GM19239 (cell line): ENCODE data around the gene ZP3.
"Not testable (repeated sequence)": the region's sequence is repeated elsewhere in the genome, so short reads cannot be mapped to it uniquely, and the experiment has no call there.

Experiments used
- DNase-seq: peaks from one replicate; pipeline ENCODE4 v3.0.0; 2011; ENCODE audit warnings: low spot score; ENCODE audit not compliant: insufficient read length
- FAIRE-seq: peaks from 2 replicates; lab custom pipeline; 2011; peaks lifted over from hg19 to GRCh38; lab: Jason Lieb, UNC

Gene ZP3

DNA sequence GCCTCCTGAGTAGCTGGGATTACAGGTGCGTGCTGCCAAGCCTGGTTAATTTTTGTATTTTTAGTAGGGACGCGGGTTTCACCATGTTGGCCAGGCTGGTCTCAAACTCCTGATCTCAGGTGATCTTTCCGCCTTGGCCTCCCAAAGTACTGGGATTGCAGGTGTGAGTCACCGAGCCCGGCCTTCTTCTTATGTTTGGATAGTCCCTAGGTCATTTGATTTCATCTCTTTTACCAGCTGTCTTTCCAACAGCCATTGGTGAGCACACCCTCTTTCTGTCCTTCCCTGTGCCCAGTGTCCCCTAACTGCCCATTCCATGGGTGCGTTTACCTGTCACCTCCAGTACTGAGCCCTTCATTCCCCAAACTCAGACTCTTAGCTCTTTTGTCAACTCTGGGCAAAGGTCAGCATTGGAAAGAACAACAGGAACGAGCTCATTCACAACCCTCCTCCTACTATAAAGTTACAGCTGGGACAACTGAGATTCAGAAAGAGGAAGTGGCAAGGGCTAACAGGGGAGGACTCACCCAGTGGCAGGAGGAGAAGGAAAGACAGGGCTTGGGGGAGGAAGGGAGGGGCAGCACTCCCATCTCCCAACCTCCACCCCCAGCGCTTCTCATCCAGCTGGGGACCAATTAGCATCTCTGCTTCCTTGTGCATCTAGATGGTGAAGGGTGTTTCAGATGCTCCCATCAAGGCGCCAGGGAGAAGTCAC is 20.8 kb upstream of the ZP3 start:
- FAIRE-seq (peak; percentile 23), DNase-seq (no peak)

DNA sequence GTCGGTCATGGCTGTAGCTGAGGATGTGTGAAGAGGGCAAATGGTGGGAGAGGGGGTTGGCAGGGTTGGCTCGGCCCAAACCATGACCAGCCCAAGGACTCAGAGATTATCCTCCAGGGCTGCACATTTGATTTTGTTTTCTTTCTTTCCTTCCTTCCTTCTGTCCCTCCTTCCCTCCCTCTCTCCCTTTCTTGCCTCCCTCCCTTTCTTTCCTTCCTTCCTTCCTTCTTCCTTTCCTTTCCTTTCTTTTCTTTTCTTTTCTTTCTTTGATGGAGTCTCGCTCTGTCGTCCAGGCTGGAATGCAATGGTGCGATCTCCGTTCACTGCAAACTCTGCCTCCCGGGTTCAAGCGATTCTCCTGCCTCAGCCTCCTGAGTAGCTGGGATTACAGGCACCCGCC is 19.0 kb upstream of the ZP3 start:
- FAIRE-seq: no peak
- DNase-seq: no peak

DNA sequence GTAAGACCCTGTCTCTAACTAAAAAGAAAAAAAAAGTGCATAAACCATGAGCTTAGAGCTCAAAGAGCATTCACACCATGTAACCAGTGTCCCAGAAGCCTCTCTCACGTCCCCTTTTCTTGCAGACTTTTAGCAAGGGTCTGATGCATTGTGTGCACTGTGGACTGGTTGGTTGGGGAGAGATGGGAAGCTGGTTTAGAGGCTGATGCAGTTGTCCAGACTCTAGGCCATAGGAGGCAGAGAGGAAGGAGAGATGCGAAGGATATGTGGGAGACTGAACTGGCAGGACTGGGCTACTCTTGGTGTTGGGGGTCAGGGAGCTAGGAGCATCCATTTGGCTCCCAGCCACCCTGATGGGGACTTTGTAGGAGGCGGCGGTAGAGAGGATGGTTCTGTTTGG is 17.0 kb upstream of the ZP3 start:
- DNase-seq (no peak), FAIRE-seq (no peak)

DNA sequence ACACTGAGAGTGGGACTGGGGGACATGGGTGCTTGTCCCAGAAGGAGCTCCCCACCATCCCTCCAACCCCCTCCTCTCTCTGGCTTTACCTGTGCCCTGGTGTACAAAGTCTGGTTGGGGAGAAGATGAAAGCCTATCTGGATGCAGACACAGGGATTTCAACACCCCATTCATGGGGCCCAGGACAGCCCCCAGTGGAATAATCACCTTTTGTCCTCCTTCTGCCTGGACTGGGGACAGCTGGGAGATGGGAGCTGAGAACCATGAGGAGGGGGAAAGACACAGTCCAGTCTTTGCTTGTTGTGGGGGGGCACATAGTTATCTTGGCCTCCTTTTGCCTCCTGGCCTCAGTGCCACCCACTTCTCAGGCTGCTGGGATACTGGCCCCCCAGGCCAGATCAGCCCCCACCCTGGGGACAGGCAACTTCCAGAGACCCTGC is 16.6 kb upstream of the ZP3 start:
- no peak for DNase-seq
- no peak for FAIRE-seq

- FAIRE-seq: no peak
These were observed 15.2 kb upstream of the ZP3 start, which contains the start of gene SSC4D for GRCh38 chr7:76409537-76409936. Gene SSC4D, minus strand, starts transcription at chr7:76409697. Its CDS starts 5,258 bp downstream, at chr7:76404439.

DNA sequence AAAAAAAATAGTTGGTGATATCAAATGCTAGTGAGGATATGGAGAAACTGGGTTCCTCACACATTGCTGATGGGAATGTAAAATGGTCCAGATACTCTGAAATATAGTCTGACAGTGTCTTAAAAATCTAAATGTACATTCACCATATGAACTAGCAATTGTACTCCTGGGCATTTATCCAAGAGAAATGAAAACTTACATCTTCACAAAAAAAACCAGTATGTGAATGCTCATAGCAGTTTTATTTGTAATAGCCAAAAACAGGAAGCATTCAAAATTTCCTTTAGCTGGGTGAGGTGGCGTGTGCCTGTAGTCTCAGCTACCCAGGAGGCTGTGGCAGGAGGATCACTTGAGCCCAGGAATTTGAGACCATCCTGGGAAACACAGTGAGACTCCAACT is 13.1 kb upstream of the ZP3 start:
- FAIRE-seq (no peak), DNase-seq (no peak)

More at GRCh38 chr7:76409537-76409936, 15.2 kb upstream of the ZP3 start, which contains the start of gene SSC4D:
- no peak for DNase-seq

GRCh38 chr7:76412249-76412648 is 12.5 kb upstream of the ZP3 start:
- DNase-seq (no peak), FAIRE-seq (no peak)

- FAIRE-seq, DNase-seq: not testable (repeated sequence)
These were observed 7.0 kb upstream of the ZP3 start for GRCh38 chr7:76417654-76418310.

DNA sequence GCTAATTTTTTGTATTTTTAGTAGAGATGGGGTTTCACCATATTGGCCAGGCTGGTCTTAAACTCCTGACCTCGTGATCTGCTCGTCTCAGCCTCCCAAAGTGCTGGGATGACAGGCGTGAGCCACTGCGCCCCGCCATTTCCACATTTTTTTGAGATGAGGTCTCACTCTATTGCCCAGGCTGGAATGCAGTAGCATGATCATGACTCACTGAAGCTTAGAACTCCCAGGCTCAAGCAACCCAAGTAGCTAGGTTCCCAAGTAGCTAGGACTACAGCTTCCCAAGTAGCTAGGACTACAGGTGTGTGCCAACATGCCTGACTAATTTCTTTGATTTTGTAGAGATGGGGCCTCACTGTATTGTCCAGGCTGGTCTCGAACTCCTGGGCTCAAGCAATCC is 3.7 kb upstream of the ZP3 start:
- not testable (repeated sequence) for FAIRE-seq, DNase-seq

- DNase-seq (no peak), FAIRE-seq (no peak)
These were observed 911 bp upstream of the ZP3 start for GRCh38 chr7:76423666-76424412.

DNA sequence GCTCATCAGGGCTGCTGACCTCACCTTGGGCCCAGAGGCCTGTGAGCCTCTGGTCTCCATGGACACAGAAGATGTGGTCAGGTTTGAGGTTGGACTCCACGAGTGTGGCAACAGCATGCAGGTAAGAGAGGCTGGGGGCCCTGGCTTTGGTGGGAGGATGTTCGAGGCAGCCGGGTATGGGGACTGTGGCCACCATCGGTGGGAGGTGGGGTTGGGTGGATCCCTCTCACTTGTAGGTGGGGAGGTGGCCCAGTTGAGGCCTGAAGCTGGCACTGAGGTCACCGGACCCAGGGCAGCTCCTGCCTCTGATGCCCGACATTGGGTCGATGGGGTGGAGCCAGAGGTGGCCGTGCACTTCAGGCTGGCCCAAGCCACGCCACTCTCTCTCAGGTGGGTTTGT is 406 bp downstream of the ZP3 start:
- DNase-seq (no peak), FAIRE-seq (no peak)

DNA sequence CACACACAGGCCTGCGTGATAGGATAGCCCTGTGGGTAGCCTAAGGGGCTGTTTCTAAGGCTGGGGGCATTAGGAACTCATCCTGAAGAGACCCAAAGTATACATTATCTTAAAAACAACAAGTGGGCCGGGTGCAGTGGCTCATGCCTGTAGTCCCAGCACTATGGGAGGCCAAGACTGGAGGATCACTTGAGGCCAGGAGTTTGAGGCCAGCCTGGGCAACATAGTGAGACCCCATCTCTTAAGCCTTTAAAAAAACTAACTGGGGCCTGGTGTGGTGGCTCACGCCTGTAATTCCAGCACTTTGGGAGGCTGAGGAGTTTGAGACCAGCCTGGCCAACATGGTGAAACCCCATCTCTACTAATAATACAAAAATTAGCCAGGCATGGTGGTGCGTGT is 808 bp downstream of the ZP3 start:
- FAIRE-seq, DNase-seq: not testable (repeated sequence)

- FAIRE-seq (no peak), DNase-seq (no peak)
These were observed 1.5 kb downstream of the ZP3 start for GRCh38 chr7:76426246-76426645.

DNA sequence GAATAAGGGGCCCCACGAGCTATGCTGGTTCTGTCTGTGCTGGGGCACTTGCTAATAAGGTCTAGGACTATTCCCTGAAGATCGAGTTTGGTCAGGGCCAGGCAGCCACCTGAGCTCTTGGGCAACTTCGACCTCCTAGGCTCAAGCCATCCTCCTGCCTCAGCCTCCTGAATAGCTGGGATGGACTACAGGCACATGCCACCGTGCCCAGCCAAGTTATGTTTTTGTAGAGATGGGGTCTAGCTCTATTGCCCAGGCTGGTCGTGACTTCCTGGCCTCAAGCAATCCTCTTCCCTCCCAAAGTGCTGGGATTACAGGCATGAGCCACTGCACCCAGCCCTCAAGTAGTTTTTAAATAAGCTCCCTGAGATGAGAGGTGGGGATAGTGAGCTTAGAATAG is 2.9 kb downstream of the ZP3 start:
- DNase-seq (no peak), FAIRE-seq (no peak)

GRCh38 chr7:76428149-76428823 is 3.5 kb downstream of the ZP3 start:
- FAIRE-seq (no peak), DNase-seq (no peak)

DNA sequence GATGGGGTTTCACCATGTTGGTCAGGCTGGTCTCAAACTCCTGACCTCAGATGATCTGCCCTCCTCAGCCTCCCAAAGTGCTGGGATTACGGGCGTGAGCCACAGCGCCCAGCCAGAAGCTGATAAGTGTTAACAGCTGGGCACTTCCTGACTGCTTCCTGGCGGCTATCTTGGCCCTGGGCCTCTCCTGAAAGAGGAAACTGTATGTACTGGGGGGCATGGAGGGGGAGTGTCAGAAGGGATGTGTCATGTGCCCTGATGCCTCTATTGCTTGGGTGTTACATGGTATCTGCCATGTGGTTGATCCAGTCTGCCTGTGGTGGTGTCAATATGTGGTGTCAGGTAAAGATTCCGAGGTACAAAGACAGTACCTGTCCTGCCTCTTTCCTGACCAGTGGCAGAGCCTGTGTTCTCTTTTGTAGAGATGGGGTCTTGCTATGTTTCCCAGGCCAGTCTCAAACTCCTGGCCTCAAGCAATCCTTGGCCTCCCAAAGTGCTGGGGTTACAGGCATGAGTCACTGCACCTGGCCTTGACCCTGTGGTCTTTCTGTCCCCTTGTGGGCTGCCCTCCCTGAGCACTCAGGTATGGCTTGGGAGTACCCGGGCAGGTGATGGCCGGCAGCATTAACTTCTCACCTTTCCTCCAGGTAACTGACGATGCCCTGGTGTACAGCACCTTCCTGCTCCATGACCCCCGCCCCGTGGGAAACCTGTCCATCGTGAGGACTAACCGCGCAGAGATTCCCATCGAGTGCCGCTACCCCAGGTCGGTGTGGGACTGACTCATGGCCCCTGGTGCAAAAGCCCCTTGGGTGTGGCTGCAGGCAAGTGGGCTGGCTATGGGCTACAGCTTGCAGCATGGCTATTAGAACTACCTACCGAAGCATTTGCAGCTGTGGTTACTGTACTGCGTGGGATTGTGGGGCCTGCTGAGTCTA is 4.4 kb downstream of the ZP3 start:
- no peak for DNase-seq
- no peak for FAIRE-seq

DNA sequence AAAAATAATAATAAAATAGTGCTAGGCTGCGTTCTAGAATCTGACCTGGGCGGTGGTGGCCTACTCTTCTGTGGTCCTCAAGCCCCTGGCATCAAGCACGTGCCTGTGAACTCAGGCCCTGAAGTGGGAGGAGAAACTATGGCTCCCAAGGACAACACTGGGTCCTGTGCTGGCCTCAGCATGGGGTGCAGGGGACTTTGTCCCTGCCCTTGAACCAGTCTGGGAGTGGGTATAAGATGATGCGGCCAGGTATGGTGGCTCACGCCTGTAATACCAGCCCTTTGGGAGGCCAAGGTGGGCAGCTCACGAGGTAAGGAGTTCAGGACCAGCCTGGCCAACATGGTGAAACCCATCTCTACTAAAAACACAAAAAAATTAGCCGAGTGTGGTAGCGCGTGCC is 5.5 kb downstream of the ZP3 start:
- DNase-seq: no peak

DNA sequence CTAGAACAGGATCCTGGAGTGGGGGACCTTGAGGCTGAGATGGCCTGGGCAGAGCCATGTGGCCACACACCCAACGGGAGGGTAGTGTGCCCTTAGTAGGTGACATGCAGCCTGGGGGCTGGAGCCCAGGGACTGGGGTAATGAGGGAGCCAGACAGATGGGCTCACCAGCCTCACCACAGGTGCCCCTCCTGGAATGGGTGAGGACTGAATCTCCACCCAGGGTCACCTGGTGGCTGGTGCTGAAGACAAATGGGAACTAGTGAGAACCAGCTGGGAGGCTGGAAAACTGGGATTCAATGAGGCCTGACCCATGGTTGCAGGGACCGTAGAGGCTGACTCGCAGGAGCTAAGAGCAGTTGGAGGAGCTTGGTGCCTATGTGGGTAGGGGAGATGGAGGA is 6.1 kb downstream of the ZP3 start:
- FAIRE-seq (no peak), DNase-seq (no peak)

More for the DNA sequence above, 5.5 kb downstream of the ZP3 start:
- FAIRE-seq: no peak

DNA sequence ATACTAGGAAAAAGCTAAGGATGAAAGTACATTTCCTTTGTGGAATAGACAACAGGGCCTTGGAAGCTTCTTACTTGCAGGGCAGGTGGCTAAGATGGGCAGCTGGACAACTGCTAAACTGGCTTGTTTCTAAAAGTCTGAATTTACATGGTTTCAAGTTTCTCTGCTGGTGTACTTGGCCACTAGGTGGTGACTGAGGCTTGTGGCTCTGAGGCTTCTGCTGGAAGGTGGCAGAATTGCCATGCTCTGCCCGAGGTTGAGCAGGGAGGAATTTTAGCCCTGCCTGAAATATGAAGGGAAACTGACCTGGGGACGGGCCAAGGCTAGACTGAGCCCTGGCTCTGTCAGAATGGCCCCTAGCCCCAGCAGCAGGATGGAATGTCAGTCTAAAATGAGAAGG is 13.1 kb downstream of the ZP3 start:
- peak; percentile 85 for FAIRE-seq
- not testable (repeated sequence) for DNase-seq
